NK-92 treated with Interleukin-12 subunit alpha and Interleukin-12 subunit beta, amount 100 ng/mL, for 24 hours (cell line): ENCODE data around the gene IQSEC1.
A peak's percentile ranks its signal among the peaks of the same experiment; 100 is the strongest.

Experiments used
- DNase-seq: peaks from one replicate; lab custom pipeline; 2025; lab: John Stamatoyannopoulos, UW

IQSEC1 gene

DNA sequence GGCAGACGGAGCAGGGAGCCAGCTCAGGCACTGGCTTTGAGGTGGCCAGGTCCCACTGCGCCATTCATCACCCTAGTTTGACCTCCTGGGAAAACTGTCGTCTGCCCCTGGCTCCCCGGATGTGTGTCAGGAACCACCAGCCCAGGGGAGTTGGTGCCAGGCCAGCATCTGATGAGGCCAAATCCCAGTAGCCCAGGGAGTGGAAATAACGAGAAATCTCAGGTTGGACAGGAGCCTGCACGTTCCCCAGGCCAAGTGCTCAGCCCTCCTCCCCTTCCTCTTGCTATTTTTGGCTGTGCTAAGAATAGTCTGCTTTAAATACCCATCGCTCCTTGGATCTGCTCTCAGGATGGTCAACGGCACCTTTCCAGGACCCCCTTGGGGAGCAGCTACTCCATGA is 138.8 kb downstream of the IQSEC1 start:
- no peak for DNase-seq

DNA sequence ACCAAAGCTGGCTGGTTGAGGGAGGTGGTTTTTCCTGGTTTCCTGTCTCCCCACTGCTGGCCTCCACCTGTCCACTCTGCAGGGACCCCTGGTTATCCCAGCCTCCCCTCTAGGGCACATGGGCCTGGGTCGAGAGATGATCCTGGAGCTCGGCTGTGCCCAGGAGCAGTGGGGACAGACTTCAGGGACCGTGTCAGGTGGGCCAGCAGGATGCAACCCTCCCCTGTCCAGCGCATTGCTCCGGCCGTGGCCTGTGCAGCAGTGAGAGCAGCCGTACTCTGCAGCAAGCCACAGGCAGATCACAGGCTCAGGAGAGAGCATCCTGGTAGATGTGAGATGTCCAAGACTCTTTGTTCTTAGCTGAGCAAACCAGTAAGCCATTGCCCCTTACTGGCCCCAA is 139.3 kb downstream of the IQSEC1 start:
- no peak for DNase-seq

DNA sequence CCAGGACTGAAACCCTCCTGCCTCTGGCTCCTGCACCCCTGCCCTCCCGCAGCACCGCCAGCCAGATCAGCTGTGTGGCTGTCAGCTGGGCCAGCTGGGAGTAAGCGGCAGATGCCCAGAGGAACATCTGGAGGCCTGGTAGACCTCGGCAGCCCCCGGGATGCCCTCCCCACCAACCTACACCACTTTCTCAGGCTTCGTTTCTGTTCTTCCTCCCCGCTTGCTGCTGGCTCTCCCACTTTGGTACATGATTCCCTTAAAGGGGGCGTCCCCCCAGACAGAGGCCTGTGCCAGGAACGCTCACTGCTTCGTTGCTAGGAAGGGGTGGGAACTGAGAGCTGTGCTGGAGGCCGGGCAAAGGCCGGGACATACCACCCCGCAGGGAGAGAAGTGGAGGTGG is 140.5 kb downstream of the IQSEC1 start:
- DNase-seq, result no peak

DNA sequence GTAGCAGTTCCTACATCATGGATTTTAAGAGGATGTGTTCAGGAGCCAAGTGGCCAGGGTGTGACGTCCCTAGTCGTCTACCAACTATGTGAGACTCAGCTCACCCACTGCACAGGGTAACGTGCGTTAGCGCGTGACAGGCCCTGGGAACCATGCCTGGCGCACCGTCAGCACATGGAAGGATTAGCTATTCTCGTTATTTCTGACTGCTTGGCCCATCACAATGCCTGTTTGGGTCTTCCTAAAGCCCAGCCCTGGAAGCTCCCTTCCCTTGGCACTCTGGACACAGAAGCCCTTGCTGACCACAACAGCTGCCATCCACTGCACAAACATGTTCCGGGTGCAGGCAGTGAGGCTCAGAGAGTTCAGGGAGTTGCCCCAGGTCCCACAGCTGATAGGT is 140.9 kb downstream of the IQSEC1 start:
- DNase-seq, result no peak

DNA sequence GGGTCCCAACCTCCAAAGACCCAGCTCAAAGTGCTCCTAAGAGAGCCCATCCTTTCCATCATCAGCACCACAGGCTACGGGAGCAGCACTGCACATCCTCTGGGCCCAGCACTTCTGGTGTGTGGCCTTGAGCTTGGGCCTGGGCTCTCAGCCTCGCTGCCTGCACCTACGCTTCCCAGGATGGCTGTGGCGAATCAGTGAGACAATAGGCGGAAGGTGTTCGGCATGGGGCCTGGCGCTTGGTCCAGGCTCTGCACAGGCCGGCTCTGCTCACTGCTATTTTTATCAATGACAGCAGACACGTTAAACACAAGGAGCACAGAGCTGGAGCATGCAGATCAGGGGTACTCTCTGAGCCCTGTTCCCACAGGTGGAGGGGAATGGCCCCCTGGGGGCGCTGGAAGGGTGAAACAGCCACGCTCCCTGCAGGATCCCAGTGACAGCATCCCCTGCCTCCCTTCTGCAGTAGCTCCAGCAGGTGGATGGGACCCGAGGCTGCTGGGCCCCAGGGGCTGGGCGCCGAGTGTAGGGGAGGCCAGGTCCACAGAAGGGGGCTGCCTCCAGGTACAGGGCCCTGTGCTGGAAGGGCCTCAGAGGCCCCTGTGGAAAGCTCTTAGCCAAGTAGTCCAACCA is 141.8 kb downstream of the IQSEC1 start:
- no peak for DNase-seq

DNA sequence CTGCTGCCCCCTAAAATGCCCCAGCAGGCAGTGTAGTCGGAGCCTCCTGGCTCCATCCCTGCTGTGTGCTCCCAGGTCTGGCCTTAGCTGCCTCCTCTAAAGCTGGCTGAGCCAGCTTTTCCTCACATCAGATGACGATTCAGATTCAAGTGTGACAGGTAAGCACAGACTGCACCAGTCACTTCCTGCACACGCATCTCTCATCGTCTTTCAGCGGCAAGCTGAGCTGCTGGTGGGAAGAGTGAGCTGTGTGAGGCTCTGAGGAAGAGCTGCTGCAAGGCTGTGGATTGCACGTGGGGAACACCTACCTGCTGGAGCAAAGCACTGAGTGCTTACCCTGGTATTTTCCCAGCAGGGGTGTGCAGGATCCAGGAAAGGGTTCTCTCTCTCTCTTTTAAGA is 143.4 kb downstream of the IQSEC1 start:
- no peak for DNase-seq

DNA sequence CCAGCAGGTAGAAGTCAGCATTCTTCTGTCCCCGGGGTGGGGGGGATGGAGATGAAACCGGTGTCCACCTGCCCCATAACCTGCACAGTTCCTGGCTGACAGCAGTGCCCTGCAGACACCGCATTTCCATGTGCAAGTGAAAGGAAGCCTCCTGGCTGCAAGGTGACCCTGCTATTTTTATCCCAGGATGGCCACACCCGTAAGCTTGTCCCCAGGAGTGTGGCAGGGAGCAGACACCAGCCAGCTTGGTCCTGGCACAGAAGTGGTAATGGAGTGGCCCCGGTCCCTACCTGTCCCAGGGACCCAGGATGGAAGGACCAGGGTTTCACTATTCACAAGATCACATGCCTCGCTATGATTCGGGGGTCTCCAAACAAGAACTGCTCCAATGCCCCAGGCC is 146.6 kb downstream of the IQSEC1 start:
- DNase-seq, result no peak

DNA sequence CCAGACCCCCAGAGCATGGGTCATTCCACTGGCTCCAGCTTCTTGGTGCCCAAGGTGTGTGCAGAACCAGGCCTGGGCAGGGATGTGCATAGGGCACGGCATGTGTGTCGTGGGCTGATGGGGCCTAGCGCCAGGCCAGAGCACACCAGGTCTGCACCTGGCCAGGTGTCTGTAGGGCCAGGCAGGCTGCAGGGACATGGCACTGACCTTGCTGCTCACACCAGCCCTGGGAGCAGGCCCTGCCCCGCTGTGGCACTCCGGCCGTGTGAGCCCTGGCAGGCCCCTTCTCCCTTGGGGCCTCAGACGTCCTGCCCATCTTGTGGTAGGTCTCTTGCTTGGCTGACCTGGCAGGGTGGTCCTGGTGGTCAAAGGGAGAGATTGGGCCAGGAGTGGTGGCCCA is 147.6 kb downstream of the IQSEC1 start:
- no peak for DNase-seq

DNA sequence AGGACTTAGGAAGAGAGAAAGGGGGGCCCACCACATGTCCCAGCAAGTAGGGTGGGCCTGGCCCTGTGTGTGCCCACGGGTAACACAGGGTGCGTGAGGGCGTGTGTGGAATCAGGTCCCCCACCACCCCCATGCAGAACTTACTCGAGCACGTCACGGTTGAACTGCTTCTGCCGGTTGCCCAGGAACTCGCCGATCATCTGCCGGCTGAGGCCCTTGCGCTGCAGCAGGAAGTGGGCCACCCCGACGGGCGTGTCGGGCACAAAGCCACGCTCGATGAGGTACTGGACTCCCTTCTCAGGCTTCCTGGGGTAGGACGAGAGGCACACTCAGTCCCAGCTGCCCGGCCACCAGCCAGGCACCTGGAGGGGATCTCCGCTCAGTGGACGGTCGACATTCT is 148.8 kb downstream of the IQSEC1 start:
- no peak for DNase-seq

DNA sequence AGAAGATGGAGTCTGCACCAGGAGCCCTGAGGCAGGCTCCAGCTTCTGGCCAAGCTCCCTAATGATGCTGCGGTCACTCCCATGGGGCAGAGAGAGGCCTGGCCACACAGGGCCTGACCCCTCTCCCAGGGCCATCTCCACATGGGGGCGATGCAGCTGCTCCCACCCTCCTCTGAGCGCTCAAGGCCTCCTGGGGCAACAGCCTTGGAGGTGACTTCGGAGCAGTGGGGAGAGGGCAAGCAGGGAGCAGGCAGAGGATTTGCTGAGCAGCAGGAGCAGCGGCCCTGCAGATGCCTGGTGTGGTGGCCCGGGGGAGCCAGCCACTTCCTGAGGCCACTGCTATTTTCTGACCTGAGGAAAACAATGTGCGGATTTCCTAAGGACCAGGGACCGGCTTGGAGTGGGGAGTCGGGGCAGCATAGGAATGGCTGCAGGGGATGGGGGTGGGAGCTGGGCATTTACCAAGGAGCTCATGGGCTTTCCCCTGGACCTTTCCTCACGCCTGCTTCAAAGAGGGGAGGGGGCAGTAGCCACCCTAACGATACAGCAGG is 150.3 kb downstream of the IQSEC1 start:
- no peak for DNase-seq

DNA sequence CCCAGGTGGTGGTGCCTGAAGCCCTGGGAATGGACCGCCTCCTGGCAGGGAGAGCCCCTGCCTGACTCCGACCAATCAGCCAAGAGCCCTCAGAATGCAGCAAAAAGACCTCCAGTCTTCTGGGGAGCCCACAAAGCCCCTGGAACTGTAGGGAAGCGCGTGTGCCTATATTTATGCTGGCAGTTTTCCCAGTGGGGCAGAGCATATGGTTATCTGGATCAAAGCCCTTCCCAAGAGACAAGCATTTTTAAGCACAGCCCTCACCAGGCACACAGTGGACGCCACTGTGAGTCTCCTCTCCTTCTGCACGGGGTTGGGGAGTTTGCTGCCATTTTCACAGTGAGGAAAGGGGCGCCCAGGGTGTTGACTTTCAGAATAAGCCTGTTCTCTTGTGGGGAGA is 150.9 kb downstream of the IQSEC1 start:
- DNase-seq, result no peak

DNA sequence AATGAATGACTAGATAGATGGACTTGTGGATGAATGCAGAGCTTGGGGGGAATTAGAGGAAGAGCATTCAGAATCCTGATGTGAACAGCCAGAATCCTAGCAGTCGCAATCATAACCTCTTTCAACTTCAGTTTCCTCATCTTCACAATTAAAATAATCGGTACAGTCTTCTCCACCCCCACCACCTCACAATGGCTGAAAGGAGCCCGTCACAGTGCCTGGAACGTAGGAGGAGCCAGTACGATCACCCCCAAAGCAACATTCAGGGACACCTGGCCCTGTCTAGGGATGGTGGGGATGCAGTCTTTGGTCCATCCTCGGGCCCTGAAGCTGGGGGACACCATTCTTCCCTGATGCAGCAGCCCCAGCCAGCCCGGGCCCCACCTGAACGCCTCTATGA is 151.5 kb downstream of the IQSEC1 start:
- DNase-seq, result no peak

DNA sequence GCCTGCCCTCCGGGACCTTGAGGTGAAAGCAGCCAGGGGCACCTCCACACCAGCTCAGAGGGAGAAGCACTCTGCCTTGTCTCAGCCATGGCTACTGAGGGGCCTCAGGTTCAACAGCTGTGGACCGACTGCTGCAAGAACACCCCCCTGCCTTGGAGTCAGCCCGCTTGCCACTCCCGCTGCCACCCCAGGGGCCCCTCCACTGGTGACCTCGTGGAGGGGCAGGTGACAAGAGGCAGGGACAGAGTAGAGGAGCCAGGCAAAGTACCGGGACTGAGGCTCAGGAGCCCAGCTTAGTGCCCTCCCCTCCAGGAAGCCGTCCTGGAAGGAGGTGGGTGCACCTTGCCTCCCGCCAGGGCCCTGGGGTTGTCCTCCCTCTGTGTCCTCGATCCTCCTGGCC is 152.3 kb downstream of the IQSEC1 start:
- no peak for DNase-seq

DNA sequence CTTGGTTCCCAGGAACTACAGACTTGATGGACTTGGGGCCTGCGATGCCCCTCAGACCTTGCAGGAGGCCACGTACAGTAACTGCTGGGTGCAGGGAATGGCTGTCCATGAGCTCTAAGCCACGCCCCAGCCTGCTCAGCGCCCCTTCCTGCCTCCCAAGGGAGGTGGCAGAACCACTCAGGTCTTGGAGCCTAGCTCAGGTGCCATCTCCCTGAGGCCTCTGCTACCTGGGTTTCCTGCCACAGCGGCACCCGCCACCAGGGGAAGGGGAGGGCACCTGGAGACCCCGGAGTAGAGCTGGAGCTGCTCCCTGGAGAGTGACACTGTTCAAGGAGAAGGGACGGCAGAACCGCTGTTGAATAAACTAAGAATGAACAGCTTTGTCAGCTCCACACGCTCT is 154.0 kb downstream of the IQSEC1 start:
- DNase-seq, result no peak

DNA sequence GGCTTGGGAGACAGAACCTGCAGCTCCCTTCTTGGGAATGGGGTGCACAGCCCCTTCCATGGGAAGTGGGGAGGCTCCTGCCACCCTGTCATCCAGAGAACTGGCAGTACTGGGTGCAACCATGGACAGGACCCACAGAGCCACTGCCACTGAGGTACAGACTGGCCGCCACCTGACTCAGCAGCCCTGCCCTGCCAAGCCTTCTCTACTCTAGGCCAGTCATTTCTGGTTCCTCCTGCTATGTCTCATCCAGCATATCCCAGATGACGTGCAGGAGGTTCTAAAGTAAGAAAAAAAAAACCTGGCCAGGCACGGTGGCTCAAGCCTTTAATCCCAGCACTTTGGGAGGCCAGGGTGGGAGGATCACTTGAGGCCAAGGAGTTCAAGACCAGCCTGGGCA is 155.0 kb downstream of the IQSEC1 start:
- no peak for DNase-seq

DNA sequence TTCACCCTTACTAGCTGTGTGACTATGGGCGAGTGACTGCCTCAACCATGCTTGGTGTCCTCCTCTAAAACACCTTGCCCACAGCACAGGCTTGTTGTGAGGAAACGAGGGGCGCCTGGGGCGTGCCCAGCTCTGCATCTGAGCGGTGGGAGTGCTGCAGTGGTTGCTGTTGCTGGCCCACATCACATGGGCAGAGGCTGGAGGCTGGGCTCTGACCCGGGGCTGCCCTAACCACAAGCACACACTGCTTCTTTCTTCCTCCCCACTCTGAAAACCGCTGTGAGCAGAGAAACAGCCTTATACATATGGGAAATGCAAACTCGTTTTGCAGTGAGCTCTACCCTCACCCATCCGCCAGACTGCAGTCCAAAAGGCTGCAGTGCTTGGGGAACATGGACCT is 157.1 kb downstream of the IQSEC1 start:
- peak; percentile 81 for DNase-seq

DNA sequence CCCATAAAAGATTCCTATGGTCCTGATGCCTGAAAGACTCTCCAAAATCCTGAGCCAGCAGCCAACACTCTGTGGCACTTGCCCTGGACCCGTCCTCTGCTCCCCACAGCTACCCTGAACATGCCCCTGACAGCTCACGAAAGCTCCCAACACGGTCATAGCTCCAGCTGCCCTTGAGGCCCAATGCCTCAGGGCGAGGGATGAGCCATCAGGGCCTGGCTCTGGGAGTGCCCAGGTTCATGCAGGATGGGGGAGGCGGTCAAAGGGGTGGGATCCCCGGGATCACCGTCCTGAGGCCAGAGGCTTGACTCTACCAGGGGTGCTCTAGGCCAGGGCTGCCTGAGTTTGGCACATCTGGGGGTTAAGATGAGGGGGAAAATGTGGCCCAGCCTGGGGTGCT is 159.1 kb downstream of the IQSEC1 start:
- no peak for DNase-seq

DNA sequence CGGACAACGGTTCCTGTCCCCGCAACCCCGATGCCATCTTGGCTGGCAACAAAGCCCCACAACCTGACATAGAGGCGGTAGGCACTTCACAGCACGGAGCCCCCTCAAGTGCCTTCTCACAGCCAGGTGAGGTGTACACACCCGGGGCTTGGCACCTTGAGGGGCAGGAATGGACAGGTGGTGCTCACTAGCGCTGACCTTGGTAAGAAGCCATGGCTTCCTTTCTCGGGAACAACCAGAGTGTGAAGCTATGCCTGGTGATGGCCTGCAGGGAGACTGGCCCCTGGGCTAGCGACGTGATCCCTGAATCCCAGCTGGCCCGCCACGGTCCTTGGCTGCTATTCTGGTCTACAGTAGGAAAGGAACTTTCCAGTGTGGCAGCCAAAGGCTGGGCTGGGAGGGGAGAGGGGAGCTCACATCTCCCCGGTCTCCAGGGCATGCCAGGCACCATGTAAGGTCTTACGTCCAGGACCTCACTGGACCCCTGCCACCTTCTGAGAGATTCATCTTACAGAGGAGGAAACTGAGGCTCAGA is 161.3 kb downstream of the IQSEC1 start:
- no peak for DNase-seq

DNA sequence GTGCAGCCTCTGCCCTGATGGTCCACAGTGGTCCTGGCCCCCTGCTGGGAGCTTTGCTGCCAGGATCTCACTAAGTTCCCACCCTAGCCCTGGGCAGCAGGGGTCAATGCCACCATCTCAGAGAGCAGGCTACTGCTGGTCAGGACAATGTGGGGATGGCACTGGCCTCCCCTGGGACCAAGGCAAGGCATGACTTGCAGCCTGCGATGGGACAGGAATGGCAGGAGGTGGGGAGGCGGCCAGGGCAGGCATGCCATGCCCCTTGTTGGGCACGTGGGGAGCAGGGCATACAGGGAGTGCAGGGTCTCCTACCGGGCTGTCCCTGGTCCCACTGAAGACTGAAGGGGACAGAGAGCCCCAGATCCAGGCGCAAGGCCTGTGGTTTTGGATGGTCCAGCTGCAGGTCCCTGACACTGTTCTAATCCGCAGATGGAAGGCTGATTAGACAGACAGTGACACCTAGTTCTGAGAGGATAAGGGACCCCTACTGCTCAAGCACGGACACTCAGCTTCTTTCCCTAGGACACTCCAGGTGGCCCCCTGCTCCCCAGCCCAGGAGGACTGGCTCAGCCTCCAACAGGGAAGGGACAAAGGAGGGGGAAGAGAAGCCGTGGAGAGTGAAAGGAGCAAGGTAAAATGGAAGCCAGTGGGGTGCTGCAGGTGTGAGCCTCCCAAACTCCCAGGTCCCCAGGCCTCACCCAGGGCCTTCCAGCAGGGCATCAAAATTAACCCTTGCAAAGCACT is 162.7 kb downstream of the IQSEC1 start:
- no peak for DNase-seq

DNA sequence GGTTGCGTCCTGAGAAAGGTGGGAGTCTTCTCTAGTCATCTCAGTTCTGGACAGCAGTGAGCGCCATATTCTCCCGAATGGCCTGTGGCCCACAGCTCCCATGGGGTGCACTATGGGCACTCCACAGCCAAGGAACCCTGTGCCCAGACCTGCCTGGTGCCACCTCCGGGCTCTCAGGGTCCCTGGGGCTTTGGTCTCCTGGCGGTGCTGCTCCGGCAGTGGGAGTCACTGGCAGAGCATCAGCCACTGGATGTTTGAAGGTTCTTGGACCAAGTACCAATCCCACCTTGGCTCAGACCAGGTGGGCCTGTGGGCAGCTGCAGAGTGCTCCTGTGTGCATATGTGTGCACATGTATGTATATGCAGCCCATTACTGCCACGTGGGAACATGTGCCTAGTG is 163.5 kb downstream of the IQSEC1 start:
- no peak for DNase-seq

DNA sequence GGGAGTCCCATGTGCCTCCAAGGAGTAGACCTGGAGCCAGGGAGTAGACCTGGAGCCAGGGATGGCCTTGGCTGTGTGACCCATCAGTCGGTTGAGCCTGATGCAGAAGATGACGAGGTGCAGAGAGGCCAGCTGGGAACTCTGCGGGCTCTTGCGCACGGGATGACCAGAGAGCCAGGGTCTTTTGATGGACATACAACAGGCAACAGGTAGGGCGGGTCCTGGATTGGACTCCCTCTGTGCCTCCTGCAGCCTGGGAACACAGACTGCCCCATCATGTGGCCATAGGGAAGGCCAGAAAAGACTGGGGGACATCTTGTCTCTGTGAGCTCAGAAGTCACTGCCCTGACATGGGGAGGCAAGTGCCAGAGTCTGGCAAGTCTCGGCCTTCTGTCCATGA is 164.4 kb downstream of the IQSEC1 start:
- DNase-seq, result no peak

DNA sequence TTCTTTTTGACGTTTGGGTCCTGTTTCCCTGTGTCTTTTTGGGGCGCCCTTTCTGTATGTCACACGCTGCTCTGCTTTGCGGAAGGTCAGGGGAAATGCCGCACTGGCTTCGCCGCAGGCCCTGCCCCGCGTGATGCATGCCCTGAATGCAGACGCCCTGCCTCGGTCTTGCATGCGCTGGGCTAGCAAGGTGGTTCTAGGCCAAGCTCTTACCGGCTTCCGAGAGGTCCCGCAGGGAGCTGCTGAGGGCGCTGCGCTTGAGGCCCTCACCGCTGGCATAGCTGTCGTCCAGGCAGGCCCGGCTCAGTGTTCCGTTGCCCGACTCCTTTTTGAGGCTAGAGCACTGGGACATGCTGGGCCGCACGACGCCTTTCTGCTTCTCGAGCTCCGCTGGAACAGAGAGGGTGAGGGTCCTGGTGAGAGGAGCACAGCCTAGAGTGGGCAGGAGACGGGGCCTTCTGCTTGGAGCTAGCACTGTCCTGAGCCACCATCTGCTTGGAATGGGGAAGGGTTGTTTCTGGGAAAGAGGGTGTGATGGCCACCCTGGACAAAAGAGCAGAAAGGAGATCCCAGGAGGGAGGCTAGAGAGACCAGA is 165.0 kb downstream of the IQSEC1 start:
- no peak for DNase-seq

DNA sequence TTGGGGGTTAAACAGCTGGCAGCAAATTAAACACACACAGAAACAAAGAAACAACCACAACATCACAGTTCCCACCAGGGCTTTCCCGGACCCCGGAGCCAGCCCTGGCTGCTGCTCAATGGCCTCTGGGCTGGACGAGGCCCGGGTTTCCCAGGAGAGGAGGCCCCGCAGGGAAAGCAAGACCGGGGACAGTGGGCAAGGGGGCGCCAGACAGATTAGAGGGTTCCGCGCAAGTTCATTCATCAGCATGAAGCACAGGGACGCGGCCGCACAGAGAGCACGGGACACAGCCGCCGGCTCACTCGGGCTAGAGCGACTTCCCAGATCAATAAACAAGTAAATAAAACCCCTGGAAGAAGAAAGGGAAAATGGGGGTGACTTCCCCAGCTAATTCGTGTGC is 165.5 kb downstream of the IQSEC1 start:
- no peak for DNase-seq
